Stimulated activated CD4-positive, alpha-beta T cell treated with anti-CD3 and anti-CD28 coated beads, Interleukin-4, amount 100 ng/mL, for 1 hour (primary cell): ENCODE data around the gene CDC42EP2.

Experiments used
- DNase-seq: peaks from one replicate; pipeline ENCODE4 v3.0.0-alpha.2; 2020

CDC42EP2 gene

GRCh38 chr11:65314501-65315203, at the start of gene CDC42EP2:
TSS of gene CDC42EP2 (plus strand) at chr11:65314866. CDS start at chr11:65320899, 6,033 bp downstream.
- DNase-seq: peak; percentile 77

GRCh38 chr11:65266210-65266609, 48.5 kb upstream of the CDC42EP2 start:
- no peak for DNase-seq

- peak; percentile 31 for DNase-seq
Measured at GRCh38 chr11:65274735-65275682, 39.7 kb upstream of the CDC42EP2 start.

GRCh38 chr11:65275906-65276305, 38.8 kb upstream of the CDC42EP2 start:
- DNase-seq: no peak

GRCh38 chr11:65277631-65278277, 36.9 kb upstream of the CDC42EP2 start:
- no peak for DNase-seq

GRCh38 chr11:65278356-65278755, 36.3 kb upstream of the CDC42EP2 start:
- no peak for DNase-seq

GRCh38 chr11:65279279-65279678, 35.4 kb upstream of the CDC42EP2 start:
- DNase-seq: no peak

- DNase-seq: peak; percentile 59
Measured at GRCh38 chr11:65279741-65280440, 34.8 kb upstream of the CDC42EP2 start.

GRCh38 chr11:65280646-65281045, 34.0 kb upstream of the CDC42EP2 start:
- DNase-seq: no peak

- DNase-seq: no peak
Measured at GRCh38 chr11:65286686-65287085, 28.0 kb upstream of the CDC42EP2 start.

GRCh38 chr11:65287601-65288000, 27.1 kb upstream of the CDC42EP2 start:
- no peak for DNase-seq

- no peak for DNase-seq
Measured at GRCh38 chr11:65288706-65289536, 25.7 kb upstream of the CDC42EP2 start.

- no peak for DNase-seq
Measured at GRCh38 chr11:65290448-65291165, 24.1 kb upstream of the CDC42EP2 start.

- no peak for DNase-seq
Measured at GRCh38 chr11:65291613-65292012, 23.1 kb upstream of the CDC42EP2 start.

GRCh38 chr11:65292890-65293289, 21.8 kb upstream of the CDC42EP2 start:
- no peak for DNase-seq

GRCh38 chr11:65293909-65294381, 20.7 kb upstream of the CDC42EP2 start:
- no peak for DNase-seq

- DNase-seq: no peak
Measured at GRCh38 chr11:65295001-65295400, 19.7 kb upstream of the CDC42EP2 start.

- no peak for DNase-seq
Measured at GRCh38 chr11:65295571-65296341, 18.9 kb upstream of the CDC42EP2 start.

- DNase-seq: no peak
Measured at GRCh38 chr11:65297026-65297672, 17.5 kb upstream of the CDC42EP2 start.

GRCh38 chr11:65298131-65298535, 16.5 kb upstream of the CDC42EP2 start:
- no peak for DNase-seq
